CD4-positive, alpha-beta memory T cell (primary cell): Measurements from ENCODE around the gene LRIF1. TPM values are rescaled to one million over a fixed set of nuclear protein-coding genes. Genes with fewer than 3 reads are reported as not detected.

Experiments used
- CTCF ChIA-PET: fragments of 350-600 bp; sonication (Branson Sonifier 250); formaldehyde crosslinking; loops from one replicate; lab custom pipeline; 2021; ENCODE audit warnings: inconsistent platforms; ENCODE audit not compliant: partially characterized antibody; lab: Charles Lee
- POLR2A ChIA-PET: fragments of 350-600 bp; sonication (Branson Sonifier 250); formaldehyde crosslinking; loops from one replicate; lab custom pipeline; 2021; ENCODE audit not compliant: partially characterized antibody; lab: Charles Lee
- DNase-seq, 5 donors: peaks; one replicate each; pipeline versions ENCODE4 v3.0.0 to v3.0.0-alpha.2; 2020 to 2022; ENCODE audit warnings: mixed read lengths in 1 of 5
- H3K27ac ChIP-seq: one replicate; pipeline ENCODE4 v1.7.0; 2013; ENCODE audit warnings: low read depth, low read length
- H3K27me3 ChIP-seq: 2 replicates; pipeline ENCODE4 v1.7.0; 2013; ENCODE audit warnings: mild to moderate bottlenecking, low read length, moderate library complexity; ENCODE audit not compliant: insufficient read depth
- H3K36me3 ChIP-seq: 2 replicates; pipeline ENCODE4 v1.7.0; 2013; ENCODE audit warnings: mild to moderate bottlenecking, low read length, moderate library complexity; ENCODE audit not compliant: insufficient read depth
- H3K4me1 ChIP-seq: 2 replicates; pipeline ENCODE4 v1.7.0; 2013; ENCODE audit warnings: mild to moderate bottlenecking, low read length, moderate library complexity; ENCODE audit not compliant: insufficient read depth
- H3K4me3 ChIP-seq, 2 donors: one replicate each; pipeline ENCODE4 v1.7.0; 2013; ENCODE audit warnings: low read length in 2 of 2, mild to moderate bottlenecking in 1 of 2
- H3K9me3 ChIP-seq, 2 donors: one replicate each; pipeline ENCODE4 v1.7.0; 2013; ENCODE audit warnings: low read length in 2 of 2, control low read depth in 1 of 2; ENCODE audit not compliant: control insufficient read depth in 1 of 2
- H3K27ac Mint-ChIP-seq, 7 donors: one replicate each; pipeline ENCODE4 v1.8.0; 2020 to 2021; ENCODE audit warnings: mixed read lengths in 7 of 7, mild to moderate bottlenecking in 6 of 7, inconsistent platforms in 3 of 7, moderate library complexity in 3 of 7
- H3K27me3 Mint-ChIP-seq, 2 donors: one replicate each; pipeline ENCODE4 v1.8.0; 2020 to 2021; ENCODE audit warnings: mixed read lengths in 2 of 2
- H3K36me3 Mint-ChIP-seq, 2 donors: one replicate each; pipeline ENCODE4 v1.8.0; 2020 to 2021; ENCODE audit warnings: mixed read lengths in 2 of 2, inconsistent platforms in 1 of 2, mild to moderate bottlenecking in 1 of 2
- H3K4me1 Mint-ChIP-seq, 4 donors: one replicate each; pipeline ENCODE4 v1.8.0; 2020 to 2021; ENCODE audit warnings: mixed read lengths in 4 of 4, mild to moderate bottlenecking in 1 of 4
- H3K4me3 Mint-ChIP-seq, 8 donors: one replicate each; pipeline ENCODE4 v1.8.0; 2020 to 2021; ENCODE audit warnings: mixed read lengths in 8 of 8, mild to moderate bottlenecking in 7 of 8, moderate library complexity in 6 of 8, inconsistent platforms in 3 of 8
- H3K9me3 Mint-ChIP-seq, 8 donors: one replicate each; pipeline ENCODE4 v1.8.0; 2020 to 2021; ENCODE audit warnings: mixed read lengths in 8 of 8, mild to moderate bottlenecking in 5 of 8, inconsistent platforms in 3 of 8, moderate library complexity in 1 of 8
- intact Hi-C: fragments of 100-400 bp; cut with micrococcal nuclease; formaldehyde crosslinking; loops from one replicate; pipeline ENCODE4 v1.15.1; 2023
- polyA plus RNA-seq, 2 donors: library from polyadenylated mRNA; unstranded; fragments of 300-500 nt; fragmentation: Illumina TruSeq; gene quantifications; one replicate each; pipeline ENCODE4 v1.2.3, GENCODE V29; 2021
- total RNA-seq, 2 experiments: library from RNA; stranded (reverse); gene quantifications; one replicate each; pipeline ENCODE4 v1.2.3, GENCODE V29; 2021

LRIF1 gene
- total and polyA plus RNA-seq, 4 experiments from 2014 or later = 16.9 to 28.2 (median 23.7) TPM

DNA sequence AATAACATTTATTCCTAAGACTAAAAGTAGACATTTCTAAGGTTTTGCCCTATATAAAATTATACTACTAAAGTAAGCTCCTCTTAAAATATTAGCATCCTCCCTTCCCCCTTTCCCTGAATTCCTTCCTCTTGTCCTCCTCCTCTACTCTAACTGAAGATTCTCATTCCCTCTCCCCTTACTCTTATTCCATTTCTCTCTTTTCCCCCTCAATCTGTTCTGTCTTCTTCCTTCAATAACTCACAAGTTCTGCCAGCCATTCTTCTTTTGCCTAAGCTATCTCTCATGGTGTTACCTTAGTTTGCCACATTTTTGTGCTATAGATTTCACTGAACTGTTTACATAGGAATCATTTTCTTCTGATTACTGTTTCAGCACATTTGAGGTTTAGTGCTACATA, 10.7 kb downstream of the LRIF1 start:
- ChIA-PET POLR2A (interaction anchor here (0.7 kb wide), 1 partner anchor 11 kb away, joined by 3 read pairs; no protein-coding TSS in a partner anchor), CTCF (interaction anchor here (1.3 kb wide), 1 partner anchor 62 kb away, joined by 4 read pairs; no protein-coding TSS in a partner anchor)
- Histone ChIP-seq H3K27ac (no peak overlapping the region), H3K27me3 (no peaks in the 10 kb centered on the region), H3K9me3 (peaks cover 0 to 5% of the 10 kb centered on the region in 2 donors), H3K4me1 (no peaks in the 10 kb centered on the region), H3K36me3 (no peaks in the 10 kb centered on the region), H3K4me3 (no peak overlapping the region)
- Mint-ChIP-seq H3K4me3 (no peak overlapping the region), H3K27me3 (no peaks in the 10 kb centered on the region), H3K4me1 (peaks cover 0 to 5% (median 2%) of the 10 kb centered on the region in 4 donors), H3K27ac (no peak overlapping the region), H3K9me3 (peaks cover 0 to 24% (median 12%) of the 10 kb centered on the region in 8 donors), H3K36me3 (peaks cover 45 to 57% of the 10 kb centered on the region in 2 donors)
- no peak for DNase-seq
- intact Hi-C loops = no loop called here

- Mint-ChIP-seq H3K36me3 (peaks cover 50 to 63% of the 10 kb centered on the region in 2 donors), H3K27ac (no peak overlapping the region), H3K9me3 (peaks cover 0 to 24% (median 12%) of the 10 kb centered on the region in 8 donors), H3K27me3 (no peaks in the 10 kb centered on the region), H3K4me1 (peaks cover 0 to 5% (median 2%) of the 10 kb centered on the region in 4 donors), H3K4me3 (no peak overlapping the region)
- intact Hi-C loops = no loop called here
- Histone ChIP-seq H3K4me1 (no peaks in the 10 kb centered on the region), H3K36me3 (no peaks in the 10 kb centered on the region), H3K9me3 (peaks cover 0 to 5% of the 10 kb centered on the region in 2 donors), H3K27me3 (no peaks in the 10 kb centered on the region), H3K4me3 (no peak overlapping the region), H3K27ac (no peak overlapping the region)
- CTCF ChIA-PET = no interaction called here
- POLR2A ChIA-PET = no interaction called here
- DNase-seq = no peak
Measured at GRCh38 chr1:110952031-110952430, 11.7 kb downstream of the LRIF1 start.

- H3K9me3 Mint-ChIP-seq = peaks cover 0 to 26% (median 12%) of the 10 kb centered on the region in 8 donors
- no peak overlapping the region for H3K27ac Mint-ChIP-seq
- H3K9me3 ChIP-seq = peaks cover 0 to 5% of the 10 kb centered on the region in 2 donors
- intact Hi-C loops = no loop called here
- no peak overlapping the region for H3K4me3 ChIP-seq
- H3K36me3 Mint-ChIP-seq = peaks cover 53 to 67% of the 10 kb centered on the region in 2 donors
- H3K4me1 Mint-ChIP-seq = peaks cover 0 to 5% (median 2%) of the 10 kb centered on the region in 4 donors
- H3K4me1 ChIP-seq = no peaks in the 10 kb centered on the region
- POLR2A ChIA-PET = interaction anchor here (1.0 kb wide), 1 partner anchor 13 kb away, joined by 4 read pairs; the partner anchor contains the start of gene LRIF1
- H3K4me3 Mint-ChIP-seq = no peak overlapping the region
- H3K36me3 ChIP-seq = no peaks in the 10 kb centered on the region
- CTCF ChIA-PET = no interaction called here
- no peaks in the 10 kb centered on the region for H3K27me3 Mint-ChIP-seq
- no peak for DNase-seq
- H3K27me3 ChIP-seq = no peaks in the 10 kb centered on the region
- H3K27ac ChIP-seq = no peak overlapping the region
Measured at GRCh38 chr1:110951161-110951560, 12.6 kb downstream of the LRIF1 start.

- Mint-ChIP-seq H3K36me3 (peaks cover 52 to 61% of the 10 kb centered on the region in 2 donors), H3K4me3 (no peak overlapping the region), H3K27ac (no peak overlapping the region), H3K9me3 (peaks cover 0 to 24% (median 8%) of the 10 kb centered on the region in 8 donors), H3K27me3 (no peaks in the 10 kb centered on the region), H3K4me1 (peaks cover 0 to 5% (median 2%) of the 10 kb centered on the region in 4 donors)
- Histone ChIP-seq H3K27ac (no peak overlapping the region), H3K4me3 (no peak overlapping the region), H3K36me3 (no peaks in the 10 kb centered on the region), H3K9me3 (no peaks in the 10 kb centered on the region), H3K27me3 (no peaks in the 10 kb centered on the region), H3K4me1 (no peaks in the 10 kb centered on the region)
- intact Hi-C loops = no loop called here
- ChIA-PET POLR2A (no interaction called here), CTCF (interaction anchor here (1.0 to 1.5 kb wide), 3 partner anchors 11 to 164 kb away, joined by 3 to 4 read pairs (median 3); no protein-coding TSS in a partner anchor)
- no peak for DNase-seq
Measured at GRCh38 chr1:110948038-110948810, 15.5 kb downstream of the LRIF1 start.

DNA sequence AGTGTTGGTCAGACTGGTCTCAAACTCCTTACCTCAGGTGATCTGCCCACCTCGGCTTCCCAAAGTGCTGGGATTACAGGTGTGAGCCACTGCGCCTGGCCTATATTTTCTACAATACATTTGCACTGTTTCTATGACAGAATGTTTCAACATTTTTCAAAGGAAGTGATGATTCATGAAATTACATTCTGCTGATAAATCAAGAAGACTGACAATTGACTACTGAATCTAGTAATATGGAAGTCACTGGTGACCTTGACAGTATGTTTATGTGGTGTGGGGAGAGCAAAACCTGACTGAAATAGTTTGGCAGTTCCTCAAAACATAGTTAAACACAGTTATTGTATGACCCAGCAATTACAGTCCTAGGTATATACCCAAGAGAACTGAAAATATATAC, 18.1 kb downstream of the LRIF1 start:
- intact Hi-C loops = no loop called here
- Mint-ChIP-seq H3K4me3 (no peak overlapping the region), H3K4me1 (peaks cover 0 to 3% (median 0%) of the 10 kb centered on the region in 4 donors), H3K27me3 (no peaks in the 10 kb centered on the region), H3K9me3 (peaks cover 0 to 15% (median 2%) of the 10 kb centered on the region in 8 donors), H3K36me3 (peaks cover 32 to 37% of the 10 kb centered on the region in 2 donors), H3K27ac (no peak overlapping the region)
- DNase-seq = no peak
- H3K27ac ChIP-seq = no peak overlapping the region
- H3K4me1 ChIP-seq = no peaks in the 10 kb centered on the region
- CTCF ChIA-PET = no interaction called here
- no peak overlapping the region for H3K4me3 ChIP-seq
- H3K27me3 ChIP-seq = no peaks in the 10 kb centered on the region
- H3K36me3 ChIP-seq = no peaks in the 10 kb centered on the region
- H3K9me3 ChIP-seq = no peaks in the 10 kb centered on the region
- POLR2A ChIA-PET = no interaction called here

GRCh38 chr1:110944806-110945205, 18.9 kb downstream of the LRIF1 start:
- Histone ChIP-seq H3K9me3 (no peaks in the 10 kb centered on the region), H3K36me3 (no peaks in the 10 kb centered on the region), H3K27ac (no peak overlapping the region), H3K27me3 (no peaks in the 10 kb centered on the region), H3K4me1 (no peaks in the 10 kb centered on the region), H3K4me3 (no peak overlapping the region)
- Mint-ChIP-seq H3K4me3 (no peak overlapping the region), H3K9me3 (peaks cover 0 to 12% (median 4%) of the 10 kb centered on the region in 8 donors), H3K36me3 (peaks cover 25 to 30% of the 10 kb centered on the region in 2 donors), H3K4me1 (peaks cover 0 to 1% (median 0%) of the 10 kb centered on the region in 4 donors), H3K27ac (no peak overlapping the region), H3K27me3 (no peaks in the 10 kb centered on the region)
- no peak for DNase-seq
- intact Hi-C loops = no loop called here
- POLR2A ChIA-PET = interaction anchor here (0.6 kb wide), 1 partner anchor 71 kb away, joined by 3 read pairs; no protein-coding TSS in a partner anchor
- CTCF ChIA-PET = interaction anchor here (0.7 kb wide), 1 partner anchor 72 kb away, joined by 3 read pairs; no protein-coding TSS in a partner anchor

GRCh38 chr1:110936567-110936966, 27.2 kb downstream of the LRIF1 start:
- Mint-ChIP-seq H3K27me3 (peaks cover 0 to 2% of the 10 kb centered on the region in 2 donors), H3K4me3 (no peak overlapping the region), H3K9me3 (peaks cover 0 to 62% (median 46%) of the 10 kb centered on the region in 8 donors), H3K36me3 (peaks cover 9 to 29% of the 10 kb centered on the region in 2 donors), H3K27ac (peak overlapping the region in 1 of 7 donors; percentile 45), H3K4me1 (no peaks in the 10 kb centered on the region)
- Histone ChIP-seq H3K9me3 (no peaks in the 10 kb centered on the region), H3K36me3 (no peaks in the 10 kb centered on the region), H3K4me3 (no peak overlapping the region), H3K27ac (no peak overlapping the region), H3K27me3 (no peaks in the 10 kb centered on the region), H3K4me1 (no peaks in the 10 kb centered on the region)
- ChIA-PET CTCF (interaction anchor here (1.4 kb wide), 1 partner anchor 11 kb away, joined by 3 read pairs; no protein-coding TSS in a partner anchor), POLR2A (no interaction called here)
- no peak for DNase-seq
- intact Hi-C loops = no loop called here
